Prostate gland (tissue), 2 donors: Measurements from ENCODE around the gene UBC.

Source experiments
- CTCF ChIP-seq, 4 experiments: fragments of 200-600 bp in 2 of 4; fragments of 450-650 bp in 2 of 4; sonication (generic) in 2 of 4; IDR thresholded peaks; 1 replicate in 3 of 4; 2 replicates in 1 of 4; pipeline ENCODE4 v1.5.1; 2016 to 2019; ENCODE audit warnings: antibody characterized with exemption in 4 of 4, mild to moderate bottlenecking in 2 of 4, moderate library complexity in 2 of 4
- POLR2AphosphoS5 ChIP-seq: sonication (generic); formaldehyde crosslinking; IDR thresholded peaks from one replicate; pipeline ENCODE4 v1.6.1; 2017; ENCODE audit warnings: antibody characterized with exemption

GRCh38 chr12:124893792-124894516 lies 20.5 kb downstream of the UBC start:
- TF ChIP-seq CTCF (IDR thresholded peaks at IDR 0.05): no peak
- no peak for TF ChIP-seq POLR2AphosphoS5
